GM08714 (cell line): ENCODE data around the gene OBSCN.

Experiments
- H3K4me3 ChIP-seq: fragments of 200-500 bp; sonication (Bioruptor generic); 2 replicates; pipeline ENCODE4 v1.5.1; 2014; ENCODE audit warnings: mild to moderate bottlenecking, low read length, inconsistent platforms
- ZNF274 ChIP-seq: IDR thresholded peaks from 2 replicates; pipeline ENCODE4 v1.6.1; 2012; ENCODE audit warnings: mild to moderate bottlenecking, low read depth, low read length

The OBSCN gene

DNA sequence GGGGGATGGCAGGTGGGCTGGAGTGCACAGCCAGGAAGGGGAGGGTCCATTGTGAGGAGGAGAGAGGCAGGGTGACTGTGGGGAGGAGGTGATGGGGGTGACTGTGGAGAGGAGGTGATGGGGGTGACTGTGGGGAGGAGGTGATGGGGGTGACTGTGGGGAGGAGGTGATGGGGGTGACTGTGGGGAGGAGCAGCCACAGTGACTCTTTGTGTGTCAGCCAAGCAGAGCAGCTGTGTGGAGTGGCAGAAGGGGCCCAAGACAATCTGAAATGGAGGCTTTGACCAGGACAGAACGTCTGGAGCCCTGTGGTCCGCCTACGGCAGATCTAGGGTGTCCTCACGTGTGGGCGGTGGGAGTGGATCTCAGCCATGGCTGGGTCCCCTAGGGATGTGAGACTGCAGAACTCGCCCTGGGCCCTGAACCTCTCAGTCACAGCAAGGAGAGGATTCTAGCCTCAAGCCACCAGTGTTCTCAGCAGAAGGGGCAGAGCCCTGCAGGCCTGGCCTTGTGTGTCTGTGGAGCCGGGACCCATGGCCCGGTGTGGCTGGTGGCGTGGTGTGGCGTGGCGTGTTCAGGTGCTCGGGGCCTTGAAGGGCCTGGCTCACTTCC, 81.5 kb downstream of the OBSCN start:
- H3K4me3 ChIP-seq: no peak overlapping the region
- no peak for TF ChIP-seq ZNF274

DNA sequence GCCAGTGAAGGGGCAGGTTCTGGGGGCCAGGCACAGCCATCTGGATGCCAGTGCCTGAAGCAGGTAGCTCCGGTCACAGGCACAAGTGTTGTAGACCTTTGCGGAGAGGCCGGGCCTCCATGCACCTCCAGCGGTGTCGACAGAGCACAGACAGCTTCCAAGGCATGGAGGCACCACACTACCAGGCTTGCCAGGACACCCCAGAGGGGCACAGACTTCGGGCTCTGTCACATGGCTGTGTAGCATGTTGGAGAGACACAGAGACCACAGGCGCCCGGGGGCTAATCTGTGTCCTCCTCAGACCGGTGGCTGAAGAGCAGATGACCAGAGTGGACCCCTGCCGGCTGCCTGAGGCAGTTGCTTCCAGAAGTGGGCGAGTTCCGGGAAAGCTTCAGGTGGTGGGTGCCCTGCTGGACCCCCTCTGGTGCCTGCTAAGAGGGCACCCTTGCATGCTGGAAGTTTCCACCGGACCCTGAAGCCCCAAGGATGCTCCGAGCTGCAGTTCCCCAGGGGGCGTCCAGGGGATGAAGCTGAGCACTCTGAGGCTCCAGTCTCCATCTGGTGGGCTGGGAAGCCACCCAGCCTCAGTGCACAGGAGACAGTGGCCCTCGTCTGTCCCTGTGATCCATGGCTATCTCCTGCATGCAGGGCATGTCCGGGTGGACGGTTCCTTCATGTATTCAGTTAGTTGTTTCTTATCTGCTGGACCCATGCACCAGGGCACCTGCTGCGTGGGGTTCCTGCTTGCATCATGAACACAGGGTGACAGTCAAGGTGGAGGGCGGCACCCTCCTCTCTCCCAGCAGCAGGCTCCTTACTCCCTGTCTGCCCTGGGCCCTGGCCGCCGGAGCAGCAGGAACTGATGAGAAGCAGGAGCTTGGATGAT, 82.4 kb downstream of the OBSCN start:
- H3K4me3 ChIP-seq: no peak overlapping the region
- no peak for TF ChIP-seq ZNF274

DNA sequence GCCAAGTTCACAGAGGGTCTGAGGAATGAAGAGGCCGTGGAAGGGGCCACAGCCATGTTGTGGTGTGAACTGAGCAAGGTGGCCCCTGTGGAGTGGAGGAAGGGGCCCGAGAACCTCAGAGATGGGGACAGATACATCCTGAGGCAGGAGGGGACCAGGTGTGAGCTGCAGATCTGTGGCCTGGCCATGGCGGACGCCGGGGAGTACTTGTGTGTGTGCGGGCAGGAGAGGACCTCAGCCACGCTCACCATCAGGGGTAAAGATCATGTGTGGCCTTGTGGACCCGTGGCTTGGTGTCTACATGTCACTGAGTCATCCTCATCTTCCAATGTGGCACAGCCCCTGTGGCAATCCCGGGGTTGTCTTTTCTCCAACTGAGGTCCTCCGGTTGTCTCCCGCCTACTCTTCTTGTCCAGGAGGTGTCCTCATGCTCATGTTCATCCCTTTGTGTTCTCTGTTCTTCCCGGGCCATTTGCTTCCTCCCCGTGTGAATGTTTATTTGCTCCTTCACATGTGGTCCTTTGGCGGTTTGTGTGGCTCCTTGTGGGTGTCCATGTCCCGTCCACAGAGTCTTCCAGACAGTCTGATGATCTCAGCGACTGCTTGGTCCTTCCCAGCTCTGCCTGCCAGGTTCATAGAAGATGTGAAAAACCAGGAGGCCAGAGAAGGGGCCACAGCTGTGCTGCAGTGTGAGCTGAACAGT, 84.2 kb downstream of the OBSCN start:
- H3K4me3 ChIP-seq: no peak overlapping the region
- TF ChIP-seq ZNF274: no peak

DNA sequence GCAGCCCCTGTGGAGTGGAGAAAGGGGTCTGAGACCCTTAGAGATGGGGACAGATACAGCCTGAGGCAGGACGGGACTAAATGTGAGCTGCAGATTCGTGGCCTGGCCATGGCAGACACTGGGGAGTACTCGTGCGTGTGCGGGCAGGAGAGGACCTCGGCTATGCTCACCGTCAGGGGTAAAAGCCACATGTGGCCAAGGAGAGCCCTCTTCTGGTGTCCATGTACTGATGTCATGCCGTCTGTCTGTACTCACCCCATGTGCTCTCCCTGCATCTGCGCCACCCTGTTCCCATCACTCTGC, 84.7 kb downstream of the OBSCN start:
- H3K4me3 ChIP-seq: no peak overlapping the region
- no peak for TF ChIP-seq ZNF274

DNA sequence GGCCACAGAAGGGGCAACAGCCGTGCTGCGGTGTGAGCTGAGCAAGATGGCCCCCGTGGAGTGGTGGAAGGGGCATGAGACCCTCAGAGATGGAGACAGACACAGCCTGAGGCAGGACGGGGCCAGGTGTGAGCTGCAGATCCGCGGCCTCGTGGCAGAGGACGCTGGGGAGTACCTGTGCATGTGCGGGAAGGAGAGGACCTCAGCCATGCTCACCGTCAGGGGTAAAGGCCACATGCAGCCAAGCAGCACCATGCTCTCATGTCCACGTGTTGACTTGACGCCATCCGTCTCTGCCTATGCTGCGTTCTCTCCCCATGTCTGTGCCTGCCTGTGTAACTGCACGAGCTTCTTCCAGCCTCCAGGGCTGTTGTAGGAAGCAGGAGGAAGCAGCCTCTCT, 85.5 kb downstream of the OBSCN start:
- TF ChIP-seq ZNF274: no peak
- H3K4me3 ChIP-seq: no peak overlapping the region

DNA sequence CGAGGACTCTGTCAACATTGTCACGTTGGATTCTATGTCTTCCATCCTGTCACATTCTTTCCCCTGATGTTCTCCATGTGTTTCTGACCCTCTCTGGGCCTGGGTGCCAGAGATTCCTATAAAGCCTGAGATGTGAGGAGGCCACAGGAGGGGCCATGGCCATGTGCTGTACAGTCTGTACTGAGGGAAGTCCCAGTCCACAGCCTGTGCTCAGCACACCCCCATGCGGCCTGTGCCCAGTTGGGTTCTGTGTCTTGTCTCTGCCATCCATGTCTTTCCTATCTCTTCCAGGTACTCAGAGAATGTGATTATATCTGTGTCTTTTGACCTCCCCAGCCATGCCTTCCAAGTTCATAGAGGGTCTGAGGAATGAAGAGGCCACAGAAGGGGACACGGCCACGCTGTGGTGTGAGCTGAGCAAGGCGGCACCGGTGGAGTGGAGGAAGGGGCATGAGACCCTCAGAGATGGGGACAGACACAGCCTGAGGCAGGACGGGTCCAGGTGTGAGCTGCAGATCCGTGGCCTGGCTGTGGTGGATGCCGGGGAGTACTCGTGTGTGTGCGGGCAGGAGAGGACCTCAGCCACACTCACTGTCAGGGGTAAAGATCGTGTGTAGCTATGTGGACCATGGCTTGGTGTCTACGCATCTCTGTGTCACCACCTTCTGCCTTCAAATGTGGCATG, 86.1 kb downstream of the OBSCN start:
- H3K4me3 ChIP-seq: no peak overlapping the region
- TF ChIP-seq ZNF274: no peak

DNA sequence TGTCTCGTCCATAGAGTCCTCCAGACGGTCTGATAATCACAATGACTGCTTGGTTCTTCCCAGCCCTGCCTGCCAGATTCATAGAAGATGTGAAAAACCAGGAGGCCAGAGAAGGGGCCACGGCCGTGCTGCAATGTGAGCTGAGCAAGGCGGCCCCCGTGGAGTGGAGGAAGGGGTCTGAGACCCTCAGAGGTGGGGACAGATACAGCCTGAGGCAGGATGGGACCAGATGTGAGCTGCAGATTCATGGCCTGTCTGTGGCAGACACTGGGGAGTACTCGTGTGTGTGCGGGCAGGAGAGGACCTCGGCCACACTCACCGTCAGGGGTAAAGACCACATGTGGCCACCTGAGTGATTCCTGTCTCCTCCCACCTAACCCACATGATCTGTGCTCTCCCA, 86.9 kb downstream of the OBSCN start:
- H3K4me3 ChIP-seq: no peak overlapping the region
- TF ChIP-seq ZNF274: no peak

DNA sequence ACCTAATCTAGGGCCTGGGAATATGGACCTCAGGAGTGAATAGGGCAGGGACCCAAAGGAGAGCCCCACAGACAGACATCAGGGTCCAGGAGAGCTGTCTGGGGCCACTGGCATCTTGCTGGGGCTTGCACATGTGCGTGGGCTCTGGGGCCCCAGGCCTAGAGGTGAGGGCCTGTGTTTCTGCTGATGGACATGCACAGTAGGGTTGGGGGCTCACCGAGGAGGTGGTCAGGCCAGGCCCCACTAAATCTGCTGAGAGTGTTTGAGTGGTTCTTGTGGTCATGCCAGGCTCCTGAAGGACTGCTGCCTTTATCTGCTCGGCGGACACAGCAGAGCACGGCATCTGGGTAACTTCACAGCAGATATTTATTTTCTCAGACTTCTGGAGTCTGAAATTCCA, 87.4 kb downstream of the OBSCN start:
- TF ChIP-seq ZNF274: no peak
- H3K4me3 ChIP-seq: no peak overlapping the region

DNA sequence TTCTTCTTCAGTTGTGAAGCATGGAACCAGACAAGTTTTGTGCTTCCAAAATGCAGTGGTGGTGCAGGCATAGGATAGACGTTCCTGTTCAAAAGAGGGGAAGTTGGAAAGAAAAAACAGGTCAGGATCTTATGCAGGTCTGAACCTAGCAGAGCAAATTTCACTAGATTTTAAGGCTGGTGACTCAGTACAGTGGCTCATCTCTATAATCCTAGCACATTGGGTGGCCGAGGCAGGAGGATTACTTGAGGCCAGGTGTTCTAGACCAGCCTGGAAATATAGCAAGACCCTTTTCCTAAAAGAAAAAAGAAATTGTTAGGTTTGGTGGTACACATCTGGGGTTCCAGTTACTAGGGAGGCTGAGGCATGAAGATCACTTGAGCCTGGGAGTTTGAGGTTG, 88.1 kb downstream of the OBSCN start:
- no peak overlapping the region for H3K4me3 ChIP-seq

DNA sequence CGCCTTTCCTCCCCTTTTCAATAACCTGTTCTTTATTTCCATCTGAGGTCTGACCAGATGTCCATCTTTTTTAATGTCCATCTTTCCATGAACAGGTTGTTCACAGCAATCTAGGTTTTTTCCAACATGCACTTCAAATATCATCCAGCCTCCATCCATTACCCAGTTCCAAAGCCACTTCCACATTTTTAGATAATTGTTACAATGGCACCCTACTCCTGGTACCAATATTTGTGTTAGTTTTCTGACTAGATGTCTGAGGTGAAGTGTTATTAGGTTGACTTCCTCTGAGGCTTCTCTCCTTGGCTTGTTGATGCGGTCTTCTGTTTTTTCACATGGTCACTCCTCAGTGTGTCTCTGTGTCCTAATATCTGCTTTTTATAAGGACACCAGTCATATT, 89.4 kb downstream of the OBSCN start:
- H3K4me3 ChIP-seq: no peak overlapping the region
- TF ChIP-seq ZNF274: no peak

More for the DNA sequence above, 88.1 kb downstream of the OBSCN start:
- no peak for TF ChIP-seq ZNF274

DNA sequence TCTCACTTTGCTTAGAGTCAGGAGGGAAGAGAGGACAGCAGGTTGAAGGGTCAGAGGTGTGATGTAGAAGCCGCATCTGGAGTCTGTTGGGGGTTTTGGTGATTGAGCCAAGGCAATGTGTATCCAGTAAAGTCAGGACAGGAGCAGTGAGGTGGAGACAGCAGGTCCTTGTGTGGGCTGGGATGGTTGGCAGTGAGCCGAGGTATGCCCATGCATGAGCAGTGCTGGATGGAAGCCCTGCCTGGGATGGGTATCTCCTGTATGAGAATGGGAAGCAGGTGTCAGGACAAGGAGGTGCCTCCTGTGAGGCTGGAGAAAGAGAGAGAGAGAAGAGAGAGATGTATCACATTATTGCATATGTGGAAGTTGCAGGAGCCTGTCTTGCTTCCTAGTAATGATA, 90.0 kb downstream of the OBSCN start:
- no peak overlapping the region for H3K4me3 ChIP-seq
- TF ChIP-seq ZNF274: no peak

DNA sequence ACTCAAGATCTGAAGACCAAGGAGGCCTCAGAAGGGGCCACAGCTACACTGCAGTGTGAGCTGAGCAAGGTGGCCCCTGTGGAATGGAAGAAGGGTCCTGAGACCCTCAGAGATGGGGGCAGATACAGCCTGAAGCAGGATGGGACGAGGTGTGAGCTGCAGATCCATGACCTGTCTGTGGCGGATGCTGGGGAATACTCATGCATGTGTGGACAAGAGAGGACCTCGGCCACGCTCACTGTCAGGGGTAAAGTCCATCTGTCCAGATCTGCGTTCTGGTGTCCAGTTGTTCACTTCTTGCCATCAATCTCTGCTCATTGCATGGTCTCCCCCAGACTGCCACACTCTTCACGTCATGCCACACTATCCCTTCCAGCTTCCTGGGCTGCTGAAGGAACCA, 90.6 kb downstream of the OBSCN start:
- TF ChIP-seq ZNF274: no peak
- H3K4me3 ChIP-seq: no peak overlapping the region

DNA sequence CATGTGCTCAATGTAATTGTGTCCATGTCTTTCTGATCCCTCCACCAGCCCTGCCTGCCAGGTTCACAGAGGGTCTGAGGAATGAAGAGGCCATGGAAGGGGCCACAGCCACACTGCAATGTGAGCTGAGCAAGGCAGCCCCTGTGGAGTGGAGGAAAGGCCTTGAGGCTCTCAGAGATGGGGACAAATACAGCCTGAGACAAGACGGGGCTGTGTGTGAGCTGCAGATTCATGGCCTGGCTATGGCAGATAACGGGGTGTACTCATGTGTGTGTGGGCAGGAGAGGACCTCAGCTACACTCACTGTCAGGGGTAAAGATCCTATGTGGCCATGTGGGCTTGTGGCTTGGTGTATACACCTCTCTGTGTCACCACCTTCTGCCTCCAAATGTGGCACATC, 91.4 kb downstream of the OBSCN start:
- H3K4me3 ChIP-seq: no peak overlapping the region
- no peak for TF ChIP-seq ZNF274

DNA sequence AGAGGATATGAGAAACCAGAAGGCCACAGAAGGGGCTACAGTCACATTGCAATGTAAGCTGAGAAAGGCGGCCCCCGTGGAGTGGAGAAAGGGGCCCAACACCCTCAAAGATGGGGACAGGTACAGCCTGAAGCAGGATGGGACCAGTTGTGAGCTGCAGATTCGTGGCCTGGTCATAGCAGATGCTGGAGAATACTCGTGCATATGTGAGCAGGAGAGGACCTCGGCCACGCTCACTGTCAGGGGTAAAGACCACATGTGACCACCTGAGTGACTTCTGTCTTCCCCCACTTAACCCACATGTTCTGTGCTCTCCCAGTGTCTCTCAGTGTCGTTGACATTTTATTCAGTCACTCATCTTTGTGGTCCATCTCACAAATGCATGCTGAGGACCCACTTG, 92.1 kb downstream of the OBSCN start:
- TF ChIP-seq ZNF274: no peak
- H3K4me3 ChIP-seq: no peak overlapping the region
